ENCODE data around the gene PTPRZ1.

Gene PTPRZ1

GRCh38 chr7:121872831-121873288 lies at the start of gene PTPRZ1:
PTPRZ1 (plus strand) TSS chr7:121873161; CDS start chr7:121873500, 339 bp downstream.
- no peak for DNase-seq

- no peak for DNase-seq
Observed at GRCh38 chr7:121824276-121824675, 48.7 kb upstream of the PTPRZ1 start.

- no peak for DNase-seq
Observed at GRCh38 chr7:121831351-121831750, 41.6 kb upstream of the PTPRZ1 start.

GRCh38 chr7:121831801-121832200 lies 41.2 kb upstream of the PTPRZ1 start:
- DNase-seq = no peak

- DNase-seq = no peak
Observed at GRCh38 chr7:121832347-121832746, 40.6 kb upstream of the PTPRZ1 start.

- no peak for DNase-seq
Observed at GRCh38 chr7:121833991-121834390, 39.0 kb upstream of the PTPRZ1 start.

- DNase-seq = no peak
Observed at GRCh38 chr7:121837462-121837861, 35.5 kb upstream of the PTPRZ1 start.

- no peak for DNase-seq
Observed at GRCh38 chr7:121847041-121847440, 25.9 kb upstream of the PTPRZ1 start.

- no peak for DNase-seq
Observed at GRCh38 chr7:121853307-121853706, 19.7 kb upstream of the PTPRZ1 start.

- no peak for DNase-seq
Observed at GRCh38 chr7:121860953-121861352, 12.0 kb upstream of the PTPRZ1 start.

GRCh38 chr7:121862591-121862990 lies 10.4 kb upstream of the PTPRZ1 start:
- DNase-seq = no peak

- no peak for DNase-seq
Observed at GRCh38 chr7:121871188-121871587, 1.8 kb upstream of the PTPRZ1 start.

- no peak for DNase-seq
Observed at GRCh38 chr7:121873289-121874194, 581 bp downstream of the PTPRZ1 start.

GRCh38 chr7:121874298-121874697 lies 1.3 kb downstream of the PTPRZ1 start:
- no peak for DNase-seq

- no peak for DNase-seq
Observed at GRCh38 chr7:121875203-121875602, 2.2 kb downstream of the PTPRZ1 start.

GRCh38 chr7:121876656-121877500 lies 3.9 kb downstream of the PTPRZ1 start:
- DNase-seq = no peak

GRCh38 chr7:121878918-121879464 lies 6.0 kb downstream of the PTPRZ1 start:
- DNase-seq = no peak

GRCh38 chr7:121879544-121879943 lies 6.6 kb downstream of the PTPRZ1 start:
- DNase-seq = no peak

- DNase-seq = no peak
Observed at GRCh38 chr7:121882731-121883130, 9.8 kb downstream of the PTPRZ1 start.

GRCh38 chr7:121885166-121885920 lies 12.4 kb downstream of the PTPRZ1 start:
- no peak for DNase-seq

GRCh38 chr7:121887634-121888033 lies 14.7 kb downstream of the PTPRZ1 start:
- DNase-seq = no peak

GRCh38 chr7:121890833-121891232 lies 17.9 kb downstream of the PTPRZ1 start:
- no peak for DNase-seq

- DNase-seq = no peak
Observed at GRCh38 chr7:121891731-121892130, 18.8 kb downstream of the PTPRZ1 start.
